Gastrocnemius medialis (tissue), 4 donors: Measurements from ENCODE around the gene ZMYND15. TPM values are rescaled to one million over a fixed set of nuclear protein-coding genes. Genes with fewer than 3 reads are reported as not detected.

ENCODE experiments used
- ATAC-seq, 2 donors: fragments of 150-250 bp; one replicate each; pipeline ENCODE4 v1.9.1; 2016
- DNase-seq, 2 donors: peaks; one replicate each; pipeline ENCODE4 v3.0.0-alpha.2; 2019
- H3K27ac ChIP-seq, 4 donors: fragments of 200-600 bp; sonication (generic); 1 replicate in 1 of 4; 2 replicates in 3 of 4; pipeline ENCODE4 v1.5.1; 2016 to 2018; ENCODE audit warnings: mild to moderate bottlenecking in 2 of 4, moderate library complexity in 1 of 4
- H3K27me3 ChIP-seq, 3 donors: fragments of 200-600 bp; sonication (generic) in 2 of 3; 1 replicate in 1 of 3; 2 replicates in 2 of 3; pipeline versions ENCODE4 v1.5.1 to v1.6.0; 2016 to 2019; ENCODE audit warnings: mild to moderate bottlenecking in 1 of 3, moderate library complexity in 1 of 3
- H3K36me3 ChIP-seq, 2 donors: fragments of 200-600 bp; sonication (generic) in 1 of 2; one replicate each; pipeline ENCODE4 v1.5.1; 2017 to 2018
- H3K4me1 ChIP-seq, 2 donors: fragments of 200-600 bp; sonication (generic) in 1 of 2; one replicate each; pipeline ENCODE4 v1.5.1; 2016 to 2017; ENCODE audit warnings: mild to moderate bottlenecking in 2 of 2
- H3K4me3 ChIP-seq, 4 donors: fragments of 200-600 bp; sonication (generic) in 3 of 4; 1 replicate in 1 of 4; 2 replicates in 3 of 4; pipeline ENCODE4 v1.5.1; 2016 to 2019; ENCODE audit warnings: mild to moderate bottlenecking in 2 of 4
- H3K9me3 ChIP-seq, 3 donors: fragments of 200-600 bp; sonication (generic) in 2 of 3; 1 replicate in 1 of 3; 2 replicates in 2 of 3; pipeline ENCODE4 v1.5.1; 2016 to 2019
- CTCF ChIP-seq, 5 experiments: fragments of 450-650 bp in 3 of 5; fragments of 200-600 bp in 2 of 5; sonication (generic) in 2 of 5; IDR thresholded peaks in 4 of 5; conservative IDR thresholded peaks in 1 of 5; 1 replicate in 4 of 5; 2 replicates in 1 of 5; pipeline ENCODE4 v1.5.1; 2016 to 2019; ENCODE audit warnings: antibody characterized with exemption in 5 of 5, mild to moderate bottlenecking in 3 of 5, moderate library complexity in 3 of 5
- POLR2A ChIP-seq, 2 donors: fragments of 450-650 bp; IDR thresholded peaks; one replicate each; pipeline ENCODE4 v1.6.1; 2017; ENCODE audit warnings: antibody characterized with exemption in 2 of 2, mild to moderate bottlenecking in 2 of 2, moderate library complexity in 2 of 2
- in situ Hi-C, 4 donors: fragments of 200-750 bp; cut with MboI; loops; one replicate each; pipeline versions ENCODE4 v1.15.0 to v1.8.0; 2017; ENCODE audit warnings: low sequenced_read_pairs in 4 of 4
- intact Hi-C: fragments of 100-400 bp; cut with DNase I; formaldehyde crosslinking; loops from one replicate; pipeline ENCODE4 v1.15.1; 2023; ENCODE audit warnings: low total_unique reads
- total RNA-seq, 4 donors: library from RNA; depleted of rRNA; stranded (reverse); fragments of >200 nt; gene quantifications; one replicate each; pipeline versions ENCODE4 v1.1.0 to v1.2.3, GENCODE V29; 2016

Gene ZMYND15
- total RNA-seq, 4 donors from 2014 or later, result not detected

DNA sequence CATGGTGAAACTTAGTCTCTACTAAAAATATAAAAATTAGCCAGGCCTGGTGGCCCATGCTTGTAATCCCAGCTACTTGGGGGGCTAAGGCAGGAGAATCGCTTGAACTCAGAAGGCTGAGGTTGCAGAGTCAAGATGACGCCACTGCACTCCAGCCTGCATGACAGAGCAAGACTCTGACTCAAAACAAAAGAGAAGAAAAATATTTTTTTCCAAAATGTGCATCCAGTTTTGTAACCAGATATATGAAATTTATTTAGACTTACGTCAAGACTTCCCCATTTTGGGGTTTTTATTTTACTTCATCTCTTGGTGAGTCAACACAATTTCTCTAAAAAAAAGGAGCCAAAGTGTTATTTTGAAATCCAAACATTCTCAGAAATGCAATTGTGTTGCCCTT lies 26.6 kb downstream of the ZMYND15 start:
- Histone ChIP-seq H3K36me3 (no peaks in the 10 kb centered on the region), H3K9me3 (no peaks in the 10 kb centered on the region), H3K4me3 (no peak overlapping the region), H3K27ac (no peak overlapping the region), H3K27me3 (no peaks in the 10 kb centered on the region), H3K4me1 (no peaks in the 10 kb centered on the region)
- DNase-seq (no peak), ATAC-seq (no peak)
- intact Hi-C loops, result no loop called here
- no peak for TF ChIP-seq POLR2A (IDR thresholded peaks at IDR 0.05)
- no peak for TF ChIP-seq CTCF (IDR thresholded peaks at IDR 0.05 in 4 of 5, conservative IDR thresholded peaks at IDR 0.05 in 1 of 5)
- in situ Hi-C loops, result no loop called here

DNA sequence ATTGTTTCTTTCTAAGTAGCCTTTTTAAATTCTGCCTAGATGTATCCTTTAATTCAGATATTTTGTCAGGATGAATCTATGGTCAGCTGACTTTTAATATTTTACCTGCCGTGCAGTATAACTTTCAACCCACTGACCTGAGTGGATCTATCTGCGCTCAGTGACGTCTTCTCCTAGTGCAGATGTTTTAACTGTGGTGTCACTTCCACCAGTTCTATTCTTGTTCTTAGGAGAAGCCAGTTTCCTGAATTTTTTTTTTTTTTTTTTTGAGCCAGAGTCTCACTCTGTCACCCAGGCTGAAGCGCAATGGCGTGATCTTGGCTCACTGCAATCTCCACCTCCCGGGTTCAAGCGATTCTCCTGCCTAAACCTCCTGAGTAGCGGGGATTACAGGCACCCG lies 27.1 kb downstream of the ZMYND15 start:
- H3K9me3 ChIP-seq, result no peaks in the 10 kb centered on the region
- ATAC-seq, result no peak
- H3K27me3 ChIP-seq, result peaks cover 1 to 5% (median 2%) of the 10 kb centered on the region in 3 donors
- in situ Hi-C loops, result no loop called here
- H3K36me3 ChIP-seq, result no peaks in the 10 kb centered on the region
- no peak overlapping the region for H3K27ac ChIP-seq
- intact Hi-C loops, result no loop called here
- H3K4me1 ChIP-seq, result no peaks in the 10 kb centered on the region
- DNase-seq, result no peak
- H3K4me3 ChIP-seq, result no peak overlapping the region
- TF ChIP-seq CTCF (IDR thresholded peaks at IDR 0.05 in 4 of 5, conservative IDR thresholded peaks at IDR 0.05 in 1 of 5), result no peak
- TF ChIP-seq POLR2A (IDR thresholded peaks at IDR 0.05), result no peak

GRCh38 chr17:4768298-4768697 lies 28.7 kb downstream of the ZMYND15 start:
- intact Hi-C loops, result no loop called here
- TF ChIP-seq POLR2A (IDR thresholded peaks at IDR 0.05) (no peak), CTCF (IDR thresholded peaks at IDR 0.05 in 4 of 5, conservative IDR thresholded peaks at IDR 0.05 in 1 of 5) (no peak)
- in situ Hi-C loops, result no loop called here
- Histone ChIP-seq H3K27me3 (peaks cover 8 to 12% (median 9%) of the 10 kb centered on the region in 3 donors), H3K9me3 (no peaks in the 10 kb centered on the region), H3K27ac (no peak overlapping the region), H3K36me3 (no peaks in the 10 kb centered on the region), H3K4me1 (no peaks in the 10 kb centered on the region), H3K4me3 (no peak overlapping the region)
- no peak for ATAC-seq
- no peak for DNase-seq

GRCh38 chr17:4769628-4770027 lies 30.0 kb downstream of the ZMYND15 start:
- DNase-seq, result no peak
- H3K9me3 ChIP-seq, result no peaks in the 10 kb centered on the region
- H3K4me1 ChIP-seq, result no peaks in the 10 kb centered on the region
- in situ Hi-C loops (no loop called here), intact Hi-C loops (no loop called here)
- no peak overlapping the region for H3K27ac ChIP-seq
- H3K36me3 ChIP-seq, result no peaks in the 10 kb centered on the region
- peaks cover 8 to 12% (median 10%) of the 10 kb centered on the region in 3 donors for H3K27me3 ChIP-seq
- ATAC-seq, result no peak
- no peak overlapping the region for H3K4me3 ChIP-seq
- TF ChIP-seq POLR2A (IDR thresholded peaks at IDR 0.05) (no peak), CTCF (IDR thresholded peaks at IDR 0.05 in 4 of 5, conservative IDR thresholded peaks at IDR 0.05 in 1 of 5) (no peak)

DNA sequence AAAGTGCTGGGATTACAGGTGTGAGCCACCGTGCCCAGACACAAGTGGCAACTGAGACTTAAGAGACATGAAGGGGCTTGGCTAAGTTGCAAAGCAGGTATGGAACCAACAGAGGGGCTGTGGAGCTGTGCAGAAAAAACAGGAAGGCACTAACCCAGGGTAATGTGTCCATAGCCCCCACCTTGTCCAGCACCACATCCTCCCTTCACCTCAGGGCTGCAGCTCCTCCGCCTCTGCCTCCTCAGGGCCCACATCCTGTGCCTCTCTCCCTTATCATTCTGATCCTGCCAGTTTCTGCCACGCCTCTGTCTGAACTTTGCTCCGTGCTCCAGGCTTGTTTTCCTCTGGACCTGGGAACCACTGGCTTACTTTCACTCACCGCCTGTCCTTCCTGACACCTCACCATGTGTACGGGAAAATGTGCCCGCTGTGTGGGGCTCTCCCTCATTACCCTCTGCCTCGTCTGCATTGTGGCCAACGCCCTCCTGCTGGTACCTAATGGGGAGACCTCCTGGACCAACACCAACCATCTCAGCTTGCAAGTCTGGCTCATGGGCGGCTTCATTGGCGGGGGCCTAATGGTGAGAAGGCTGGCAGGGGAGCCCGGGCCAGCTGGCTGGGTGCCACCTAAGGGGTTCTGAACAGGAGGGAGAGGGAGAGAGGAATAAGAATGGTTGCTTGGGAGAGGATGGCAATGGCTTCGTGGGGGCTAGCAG lies 32.0 kb downstream of the ZMYND15 start, which contains the start of gene TM4SF5:
TSS of gene TM4SF5 (plus strand) at position 368 of the 716 bp plus-strand sequence. CDS start at position 405, 37 bp downstream.
- in situ Hi-C loops, result no loop called here
- peaks cover 8 to 12% (median 10%) of the 10 kb centered on the region in 3 donors for H3K27me3 ChIP-seq
- no peaks in the 10 kb centered on the region for H3K4me1 ChIP-seq
- no peaks in the 10 kb centered on the region for H3K36me3 ChIP-seq
- DNase-seq (no peak), ATAC-seq (no peak)
- no peak within 1 kb of the TSS for H3K4me3 ChIP-seq
- no peaks in the 10 kb centered on the region for H3K9me3 ChIP-seq
- intact Hi-C loops, result no loop called here
- TF ChIP-seq POLR2A (IDR thresholded peaks at IDR 0.05), result no peak
- TF ChIP-seq CTCF (IDR thresholded peaks at IDR 0.05 in 4 of 5, conservative IDR thresholded peaks at IDR 0.05 in 1 of 5), result no peak
- H3K27ac ChIP-seq, result no peak within 1 kb of the TSS
